Stomach (tissue), 9 donors: ENCODE results near the gene LCN10. TPM values are rescaled to one million over a fixed set of nuclear protein-coding genes. Genes with fewer than 3 reads are reported as not detected.

Source experiments
- DNase-seq, 2 donors: peaks; one replicate each; pipeline versions ENCODE4 v3.0.0 to v3.0.0-alpha.2; 2013 to 2019
- H3K27ac ChIP-seq, 5 donors: fragments of 200-600 bp in 4 of 5; sonication (generic) in 4 of 5; one replicate each; pipeline ENCODE4 v1.5.1; 2013 to 2019; ENCODE audit warnings: mild to moderate bottlenecking in 1 of 5, moderate library complexity in 1 of 5
- H3K27me3 ChIP-seq, 3 donors: fragments of 200-600 bp; sonication (generic); one replicate each; pipeline ENCODE4 v1.5.1; 2017 to 2019; ENCODE audit warnings: mixed run types in 1 of 3
- H3K36me3 ChIP-seq, 4 donors: fragments of 200-600 bp; sonication (generic); 1 replicate in 3 of 4; 2 replicates in 1 of 4; pipeline ENCODE4 v1.5.1; 2016 to 2019
- H3K4me1 ChIP-seq, 4 donors: fragments of 200-600 bp; sonication (generic); one replicate each; pipeline ENCODE4 v1.5.1; 2016 to 2019
- H3K4me3 ChIP-seq, 4 donors: fragments of 200-600 bp; sonication (generic) in 3 of 4; one replicate each; pipeline ENCODE4 v1.5.1; 2016 to 2019; ENCODE audit warnings: mild to moderate bottlenecking in 1 of 4
- H3K9me3 ChIP-seq, 4 donors: fragments of 200-600 bp; sonication (generic); one replicate each; pipeline ENCODE4 v1.5.1; 2016 to 2019
- EP300 ChIP-seq: sonication (generic); formaldehyde crosslinking; IDR thresholded peaks from one replicate; pipeline ENCODE4 v1.6.1; 2017; ENCODE audit warnings: antibody characterized with exemption
- POLR2A ChIP-seq, 4 donors: fragments of 450-650 bp; IDR thresholded peaks; one replicate each; pipeline ENCODE4 v1.6.1; 2016; ENCODE audit warnings: antibody characterized with exemption in 4 of 4, control low read depth in 2 of 4, mild to moderate bottlenecking in 1 of 4, moderate library complexity in 1 of 4
- POLR2AphosphoS5 ChIP-seq, 3 donors: sonication (generic); formaldehyde crosslinking; IDR thresholded peaks; one replicate each; pipeline ENCODE4 v1.6.1; 2016; ENCODE audit warnings: antibody characterized with exemption in 3 of 3
- WGBS, 5 donors: extraction: QIAGEN DNeasy Blood & Tissue Kit in 3 of 5; methylation state at CpG; one replicate each; pipeline versions ENCODE4 v1.1.5 to v1.1.7; 2013 to 2018; 5-methylcytosine and 5-hydroxymethylcytosine counted together
- intact Hi-C: fragments of 100-400 bp; cut with DNase I; formaldehyde crosslinking; loops from one replicate; pipeline ENCODE4 v1.15.1; 2023; ENCODE audit warnings: low total_unique reads
- polyA plus RNA-seq, 3 donors: library from polyadenylated mRNA; stranded (reverse); fragments of 200-250 nt; gene quantifications; one replicate each; pipeline ENCODE4 v1.2.3, GENCODE V29; 2013
- total RNA-seq, 5 donors: library from RNA; depleted of rRNA; stranded (reverse); fragments of >200 nt; gene quantifications; one replicate each; pipeline versions ENCODE4 v1.1.0 to v1.2.3, GENCODE V29; 2014 to 2016
- TF ChIP-seq, protein P1 (sequence below), 7 experiments: fragments of 450-650 bp in 4 of 7; fragments of 200-600 bp in 3 of 7; sonication (generic) in 3 of 7; IDR thresholded peaks; one replicate each; pipeline ENCODE4 v1.5.1; 2016 to 2019; ENCODE audit warnings: antibody characterized with exemption in 7 of 7, control low read depth in 2 of 7, mild to moderate bottlenecking in 1 of 7
- donor health status: healthy with polysubstance abuse.
- donor health status: Bipolar disorder and iron deficiency.
- donor health status: healthy.

LCN10 gene
- total and polyA plus RNA-seq, 8 donors = 0.58 to 25.5 (median 8.5) TPM

DNA sequence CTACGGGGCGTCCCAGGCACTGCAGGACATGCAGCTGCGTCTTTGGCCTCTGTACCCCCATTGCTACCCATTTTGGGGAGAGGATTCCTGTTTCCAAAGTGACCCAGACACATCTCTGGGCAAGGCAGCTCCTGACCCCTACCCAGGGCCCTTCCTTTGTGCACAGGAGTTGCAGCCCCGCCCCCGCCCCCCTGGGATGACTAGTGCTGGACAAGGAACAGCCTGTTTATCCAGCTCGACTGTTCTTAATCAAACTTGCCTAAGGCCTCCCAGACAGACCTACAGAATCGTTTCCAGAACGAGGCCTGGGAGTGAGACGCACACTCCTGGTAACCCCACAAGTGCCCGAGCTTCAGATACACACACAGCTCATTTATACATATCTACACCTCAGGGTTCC lies 17.1 kb downstream of the LCN10 start:
- Histone ChIP-seq H3K36me3 (peaks cover 37 to 58% (median 57%) of the 10 kb centered on the region in 4 donors), H3K4me3 (peak overlapping the region in 3 of 4 donors; percentile 74 to 83 (median 75)), H3K27me3 (no peaks in the 10 kb centered on the region), H3K9me3 (no peaks in the 10 kb centered on the region), H3K4me1 (peaks cover 37 to 75% (median 63%) of the 10 kb centered on the region in 4 donors), H3K27ac (peak overlapping the region in 1 of 5 donors; percentile 85)
- WGBS, 5 donors = 50 to 74% (median 71%) methylated on average over 9 to 10 of the region's 10 CpGs
- no peak for DNase-seq
- TF ChIP-seq, protein P1, sequence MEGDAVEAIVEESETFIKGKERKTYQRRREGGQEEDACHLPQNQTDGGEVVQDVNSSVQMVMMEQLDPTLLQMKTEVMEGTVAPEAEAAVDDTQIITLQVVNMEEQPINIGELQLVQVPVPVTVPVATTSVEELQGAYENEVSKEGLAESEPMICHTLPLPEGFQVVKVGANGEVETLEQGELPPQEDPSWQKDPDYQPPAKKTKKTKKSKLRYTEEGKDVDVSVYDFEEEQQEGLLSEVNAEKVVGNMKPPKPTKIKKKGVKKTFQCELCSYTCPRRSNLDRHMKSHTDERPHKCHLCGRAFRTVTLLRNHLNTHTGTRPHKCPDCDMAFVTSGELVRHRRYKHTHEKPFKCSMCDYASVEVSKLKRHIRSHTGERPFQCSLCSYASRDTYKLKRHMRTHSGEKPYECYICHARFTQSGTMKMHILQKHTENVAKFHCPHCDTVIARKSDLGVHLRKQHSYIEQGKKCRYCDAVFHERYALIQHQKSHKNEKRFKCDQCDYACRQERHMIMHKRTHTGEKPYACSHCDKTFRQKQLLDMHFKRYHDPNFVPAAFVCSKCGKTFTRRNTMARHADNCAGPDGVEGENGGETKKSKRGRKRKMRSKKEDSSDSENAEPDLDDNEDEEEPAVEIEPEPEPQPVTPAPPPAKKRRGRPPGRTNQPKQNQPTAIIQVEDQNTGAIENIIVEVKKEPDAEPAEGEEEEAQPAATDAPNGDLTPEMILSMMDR (IDR thresholded peaks at IDR 0.05) = no peak
- TF ChIP-seq POLR2A (IDR thresholded peaks at IDR 0.05) = no peak
- no peak for TF ChIP-seq POLR2AphosphoS5 (IDR thresholded peaks at IDR 0.05)
- TF ChIP-seq EP300 = no peak
- intact Hi-C loops = no loop called here

DNA sequence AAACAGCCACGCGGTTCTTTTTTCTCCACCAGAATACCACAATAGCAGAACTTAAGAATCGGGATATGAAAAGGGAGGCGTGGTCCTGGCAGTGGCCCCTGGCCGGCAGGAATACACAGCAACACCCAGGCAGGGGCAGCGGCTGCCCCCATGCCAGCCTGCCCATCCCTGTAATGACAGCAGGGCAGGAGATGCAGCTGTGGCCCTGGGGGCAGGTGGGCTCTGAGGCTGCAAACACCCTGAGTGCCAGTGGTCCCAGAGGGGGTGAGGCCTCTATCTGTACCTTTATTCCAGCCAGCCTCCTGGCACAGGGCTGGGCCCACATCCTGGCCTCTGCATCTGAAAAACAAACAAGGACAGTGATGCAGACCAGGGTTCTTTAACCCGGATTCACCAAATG lies 18.0 kb downstream of the LCN10 start:
- no peaks in the 10 kb centered on the region for H3K9me3 ChIP-seq
- no peak overlapping the region for H3K27ac ChIP-seq
- no peaks in the 10 kb centered on the region for H3K27me3 ChIP-seq
- DNase-seq = no peak
- intact Hi-C loops = no loop called here
- H3K36me3 ChIP-seq = peaks cover 37 to 58% (median 57%) of the 10 kb centered on the region in 4 donors
- TF ChIP-seq POLR2A (IDR thresholded peaks at IDR 0.05) (no peak), EP300 (no peak), POLR2AphosphoS5 (IDR thresholded peaks at IDR 0.05) (no peak)
- TF ChIP-seq, protein P1 (IDR thresholded peaks at IDR 0.05) = no peak
- WGBS, 5 donors = 76 to 86% (median 80%) methylated on average over 7 of the region's 7 CpGs
- H3K4me1 ChIP-seq = peaks cover 45 to 83% (median 71%) of the 10 kb centered on the region in 4 donors
- no peak overlapping the region for H3K4me3 ChIP-seq

GRCh38 chr9:136723989-136724388 lies 18.8 kb downstream of the LCN10 start:
- intact Hi-C loops = no loop called here
- Histone ChIP-seq H3K36me3 (peaks cover 37 to 58% (median 57%) of the 10 kb centered on the region in 4 donors), H3K27ac (no peak overlapping the region), H3K4me1 (peaks cover 47 to 86% (median 75%) of the 10 kb centered on the region in 4 donors), H3K27me3 (no peaks in the 10 kb centered on the region), H3K4me3 (no peak overlapping the region), H3K9me3 (no peaks in the 10 kb centered on the region)
- DNase-seq = no peak
- 88 to 97% (median 95%) methylated on average over 8 of the region's 8 CpGs for WGBS, 5 donors
- TF ChIP-seq, protein P1 (IDR thresholded peaks at IDR 0.05) = no peak
- TF ChIP-seq POLR2A (IDR thresholded peaks at IDR 0.05) = no peak
- TF ChIP-seq EP300 = no peak
- TF ChIP-seq POLR2AphosphoS5 (IDR thresholded peaks at IDR 0.05) = no peak

DNA sequence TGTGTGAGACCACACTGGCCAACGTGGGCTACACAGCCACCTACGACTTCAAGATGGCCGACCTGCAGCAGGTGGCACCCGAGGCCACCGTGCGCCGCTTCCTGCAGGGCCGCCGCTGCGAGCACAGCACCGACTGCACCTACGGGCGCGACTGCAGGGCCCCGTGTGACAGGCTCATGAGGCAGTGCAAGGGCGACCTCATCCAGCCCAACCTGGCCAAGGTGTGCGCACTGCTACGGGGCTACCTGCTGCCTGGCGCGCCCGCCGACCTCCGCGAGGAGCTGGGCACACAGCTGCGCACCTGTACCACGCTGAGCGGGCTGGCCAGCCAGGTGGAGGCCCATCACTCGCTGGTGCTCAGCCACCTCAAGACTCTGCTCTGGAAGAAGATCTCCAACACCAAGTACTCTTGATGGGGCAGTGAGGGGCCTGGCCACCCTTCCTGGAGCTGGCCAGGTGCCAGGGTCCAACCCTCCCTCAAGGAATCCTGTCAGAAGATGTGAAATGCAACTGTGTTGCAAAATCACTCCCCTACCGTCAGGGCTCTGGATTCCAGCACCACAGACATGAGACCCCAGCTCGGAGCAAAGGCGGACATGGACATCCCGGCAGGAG lies 19.3 kb downstream of the LCN10 start:
- Histone ChIP-seq H3K27me3 (no peaks in the 10 kb centered on the region), H3K4me3 (no peak overlapping the region), H3K27ac (no peak overlapping the region), H3K36me3 (peaks cover 37 to 58% (median 57%) of the 10 kb centered on the region in 4 donors), H3K4me1 (peaks cover 42 to 84% (median 73%) of the 10 kb centered on the region in 4 donors), H3K9me3 (no peaks in the 10 kb centered on the region)
- intact Hi-C loops = no loop called here
- 89 to 94% (median 91%) methylated on average over 26 to 32 of the region's 32 CpGs for WGBS, 5 donors
- TF ChIP-seq, protein P1 (IDR thresholded peaks at IDR 0.05) = no peak
- TF ChIP-seq EP300 (no peak), POLR2AphosphoS5 (IDR thresholded peaks at IDR 0.05) (no peak), POLR2A (IDR thresholded peaks at IDR 0.05) (no peak)
- DNase-seq = no peak
